ACHN (cell line): ENCODE measurements around the gene ZCWPW1.

Experiments used
- DNase-seq: peaks from one replicate; pipeline ENCODE4 v3.0.0-alpha.2; 2015
- in situ Hi-C: cut with HindIII; loops from 2 replicates; pipeline ENCODE4 v1.10.0; 2017; ENCODE audit warnings: low sequenced_read_pairs, low pct_ligation_motif_present, low pct_unique_long_range_greater_than_20kb

The ZCWPW1 gene, protein sequence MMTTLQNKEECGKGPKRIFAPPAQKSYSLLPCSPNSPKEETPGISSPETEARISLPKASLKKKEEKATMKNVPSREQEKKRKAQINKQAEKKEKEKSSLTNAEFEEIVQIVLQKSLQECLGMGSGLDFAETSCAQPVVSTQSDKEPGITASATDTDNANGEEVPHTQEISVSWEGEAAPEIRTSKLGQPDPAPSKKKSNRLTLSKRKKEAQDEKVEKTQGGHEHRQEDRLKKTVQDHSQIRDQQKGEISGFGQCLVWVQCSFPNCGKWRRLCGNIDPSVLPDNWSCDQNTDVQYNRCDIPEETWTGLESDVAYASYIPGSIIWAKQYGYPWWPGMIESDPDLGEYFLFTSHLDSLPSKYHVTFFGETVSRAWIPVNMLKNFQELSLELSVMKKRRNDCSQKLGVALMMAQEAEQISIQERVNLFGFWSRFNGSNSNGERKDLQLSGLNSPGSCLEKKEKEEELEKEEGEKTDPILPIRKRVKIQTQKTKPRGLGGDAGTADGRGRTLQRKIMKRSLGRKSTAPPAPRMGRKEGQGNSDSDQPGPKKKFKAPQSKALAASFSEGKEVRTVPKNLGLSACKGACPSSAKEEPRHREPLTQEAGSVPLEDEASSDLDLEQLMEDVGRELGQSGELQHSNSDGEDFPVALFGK

DNA sequence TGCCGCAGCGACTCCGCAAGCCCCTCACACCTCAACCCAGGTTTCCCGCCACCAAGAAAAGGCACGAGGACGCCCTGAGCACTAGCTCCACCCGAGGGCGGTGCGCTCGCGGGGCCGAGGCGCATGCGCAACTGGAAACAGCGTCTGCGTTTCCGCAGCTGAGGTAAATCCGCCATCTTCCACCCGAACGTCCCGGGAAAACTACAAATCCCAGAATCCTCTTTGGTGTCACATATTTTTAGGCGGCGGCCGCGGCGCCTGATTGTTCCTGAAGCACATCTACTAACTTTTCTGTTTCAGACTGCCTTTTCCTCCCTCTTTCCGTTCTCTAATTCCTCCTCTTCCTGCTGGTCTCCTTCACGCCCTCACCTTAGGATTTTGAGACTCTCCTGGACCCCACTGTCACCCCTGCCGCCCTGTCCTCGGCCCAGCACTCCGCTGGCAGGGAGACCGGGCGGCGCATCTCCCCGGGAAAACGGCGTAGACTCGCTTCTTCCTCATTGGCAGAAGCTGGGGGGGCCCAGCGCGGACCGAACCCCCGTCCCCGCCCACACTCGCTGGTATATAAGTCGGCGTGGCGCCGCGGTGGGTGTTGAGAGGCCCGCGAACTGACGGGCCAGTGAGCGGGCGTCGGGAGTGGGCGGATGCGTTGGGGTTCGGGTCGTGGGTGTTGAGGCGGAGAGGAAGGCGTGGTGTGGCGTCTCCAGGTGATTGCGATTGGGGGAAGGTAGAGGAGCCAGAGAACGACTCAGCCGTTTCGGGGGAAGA is at the start of gene ZCWPW1:
Gene ZCWPW1 (minus strand): TSS at position 505 of the 768 bp plus-strand sequence. CDS start 8,054 bp downstream, outside the sequence.
- DNase-seq: peak; percentile 99
- in situ Hi-C loops: no loop called here

GRCh38 chr7:100477871-100478267 is 49.4 kb upstream of the ZCWPW1 start:
- no peak for DNase-seq
- in situ Hi-C loops: no loop called here

- in situ Hi-C loops: no loop called here
- DNase-seq: no peak
Measured at GRCh38 chr7:100476903-100477870, 48.7 kb upstream of the ZCWPW1 start.

- in situ Hi-C loops: no loop called here
- no peak for DNase-seq
Measured at GRCh38 chr7:100476101-100476780, 47.7 kb upstream of the ZCWPW1 start.

DNA sequence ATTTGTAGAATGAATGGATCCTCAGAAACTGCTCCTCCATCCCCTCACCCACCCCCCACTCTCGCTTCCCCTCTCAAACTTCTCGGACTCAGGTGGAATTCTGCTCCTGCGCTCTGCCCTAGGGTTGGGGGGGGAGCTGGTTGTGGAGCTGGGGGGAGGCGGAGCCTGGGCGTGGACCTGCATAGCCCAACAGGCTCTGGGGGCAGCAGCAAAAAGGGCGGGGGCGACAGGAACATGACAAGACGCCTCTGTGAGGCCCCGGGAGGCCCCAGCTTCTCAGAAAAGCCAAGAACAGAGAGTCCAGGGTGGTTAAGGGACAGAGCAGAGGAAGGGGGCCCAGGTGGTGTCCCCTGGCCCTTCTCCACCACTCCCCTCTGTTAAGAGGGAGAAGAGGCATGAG is 47.0 kb upstream of the ZCWPW1 start:
- no peak for DNase-seq
- in situ Hi-C loops: no loop called here

DNA sequence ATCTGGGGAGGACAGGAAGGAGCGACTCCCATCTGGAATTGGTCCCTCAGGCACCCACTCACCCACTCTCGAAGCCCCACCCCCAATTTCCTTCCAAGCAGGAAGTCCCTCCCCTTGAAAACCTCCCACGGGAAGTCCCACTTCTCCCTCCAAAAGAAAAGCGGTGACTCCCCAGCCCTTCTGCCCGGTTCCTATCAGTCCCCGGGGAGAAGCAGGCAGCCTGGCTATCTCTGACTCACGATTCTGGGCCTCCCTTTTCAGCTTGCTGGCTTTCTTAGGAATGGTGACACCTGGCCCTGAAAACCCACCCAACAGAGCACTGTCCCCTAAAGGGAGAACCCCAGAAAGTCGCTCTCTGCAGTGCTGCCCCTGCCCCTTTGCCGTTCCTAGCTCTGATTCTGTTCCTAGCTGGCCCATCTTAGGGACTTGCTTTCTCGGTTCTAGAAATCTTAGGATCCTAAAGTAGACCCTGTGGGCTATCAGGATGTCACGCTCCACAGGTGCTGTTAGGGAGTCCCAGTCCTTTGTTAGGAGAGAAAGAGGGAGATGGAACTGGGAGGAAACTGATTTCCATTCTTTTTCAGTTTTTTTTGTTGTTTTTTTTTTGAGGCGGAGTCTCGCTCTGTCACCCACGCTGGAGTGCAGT is 44.5 kb upstream of the ZCWPW1 start:
- DNase-seq: peak; percentile 19
- in situ Hi-C loops: no loop called here

- no peak for DNase-seq
- in situ Hi-C loops: no loop called here
Measured at GRCh38 chr7:100472121-100472851, 43.8 kb upstream of the ZCWPW1 start.

- in situ Hi-C loops: no loop called here
Measured at GRCh38 chr7:100471021-100471420, 42.5 kb upstream of the ZCWPW1 start.

GRCh38 chr7:100469227-100470044 is 40.9 kb upstream of the ZCWPW1 start:
- peak; percentile 78 for DNase-seq
- in situ Hi-C loops: no loop called here

More at GRCh38 chr7:100471021-100471420, 42.5 kb upstream of the ZCWPW1 start:
- DNase-seq: no peak

DNA sequence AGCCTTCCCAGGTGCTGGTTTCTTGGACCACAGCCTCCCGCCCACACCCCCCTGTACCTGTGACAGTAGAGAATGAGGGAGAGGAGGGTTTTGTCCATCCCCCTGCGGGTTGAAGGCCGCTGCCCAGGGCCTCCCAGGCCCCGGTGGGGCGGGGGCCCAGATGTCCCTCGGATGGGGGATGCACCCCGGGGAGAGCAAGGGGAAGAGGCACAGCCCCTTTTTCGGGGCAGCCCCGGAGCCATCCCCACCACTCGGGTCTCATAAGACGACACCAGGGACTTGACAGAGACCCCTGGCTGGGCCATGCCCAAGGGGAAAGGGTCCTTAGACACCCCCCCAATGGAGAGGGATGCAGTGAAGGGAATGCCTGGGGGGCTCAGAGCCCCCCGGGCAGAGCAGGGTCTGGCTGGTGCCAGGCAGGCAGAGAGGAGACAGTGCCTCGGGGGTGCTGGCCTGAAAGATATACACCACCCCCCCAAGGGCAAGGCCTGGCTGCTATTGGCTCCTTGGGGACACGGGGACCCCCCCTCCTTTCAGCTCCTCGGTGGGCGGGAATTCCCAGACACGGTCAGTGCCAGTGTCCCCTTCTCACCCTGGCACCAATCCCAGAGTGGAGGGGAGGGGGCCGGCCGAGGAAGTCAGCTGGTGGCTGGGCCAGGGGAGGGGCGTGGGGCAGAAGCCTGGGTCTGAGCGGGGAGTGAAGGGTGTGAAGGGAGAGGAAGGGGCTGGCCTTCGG is 39.3 kb upstream of the ZCWPW1 start:
- DNase-seq: no peak
- in situ Hi-C loops: no loop called here

GRCh38 chr7:100466653-100467605 is 38.4 kb upstream of the ZCWPW1 start:
- no peak for DNase-seq
- in situ Hi-C loops: no loop called here

DNA sequence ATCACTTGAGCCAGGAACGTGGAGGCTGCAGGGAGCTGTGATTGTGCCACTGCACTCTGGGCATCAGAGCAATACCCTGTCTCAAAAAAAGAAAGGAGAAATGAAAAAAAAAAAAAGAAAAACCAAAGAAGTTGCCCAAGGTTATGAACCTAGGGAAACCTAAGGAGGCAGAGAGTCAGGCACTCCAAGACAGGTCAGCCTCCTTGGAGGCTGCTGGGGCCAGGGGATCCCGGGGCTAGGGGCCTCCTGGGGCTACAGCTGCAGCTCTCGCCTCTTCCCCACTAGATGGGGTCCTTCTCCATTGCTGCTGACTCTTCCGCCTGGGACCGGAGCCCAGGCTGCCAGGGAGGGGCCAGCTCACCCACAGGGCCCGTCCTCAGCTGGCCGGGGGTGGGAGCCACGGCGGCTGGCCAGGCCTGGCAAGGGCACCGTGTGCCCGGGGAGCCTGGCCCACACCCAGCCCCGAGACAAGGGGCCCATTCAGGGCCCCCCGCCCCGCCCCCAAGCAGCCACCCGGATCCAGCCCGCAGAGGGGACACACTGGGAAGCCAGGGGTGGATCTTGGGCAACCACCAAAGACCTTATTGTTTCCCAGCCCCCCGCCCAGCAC is 37.3 kb upstream of the ZCWPW1 start:
- peak; percentile 88 for DNase-seq
- in situ Hi-C loops: no loop called here

DNA sequence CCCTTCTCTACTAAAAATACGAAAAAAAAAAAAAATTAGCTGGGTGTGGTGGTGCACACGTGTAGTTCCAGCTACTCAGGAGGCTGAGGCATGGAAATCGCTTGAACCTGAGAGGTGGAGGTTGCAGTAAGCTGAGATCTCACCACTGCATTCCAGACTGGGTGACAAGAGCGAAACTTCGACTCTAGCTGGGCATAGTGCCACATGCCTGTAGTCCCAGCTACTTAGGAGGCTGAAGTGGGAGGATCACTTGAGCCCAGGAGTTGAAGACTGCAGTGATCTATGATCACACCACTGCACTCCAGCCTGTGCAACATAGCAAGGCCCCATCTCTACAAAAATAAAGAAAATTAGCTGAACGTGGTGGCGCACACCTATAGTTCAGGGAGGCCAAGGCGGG is 36.8 kb upstream of the ZCWPW1 start:
- in situ Hi-C loops: no loop called here
- no peak for DNase-seq

GRCh38 chr7:100464791-100465190 is 36.3 kb upstream of the ZCWPW1 start:
- no peak for DNase-seq
- in situ Hi-C loops: no loop called here
